Keratinocyte (primary cell): ENCODE data around the gene P2RY2. TPM values are rescaled to one million over a fixed set of nuclear protein-coding genes. Genes with fewer than 3 reads are reported as not detected.

ENCODE experiments used
- DNase-seq: peaks from one replicate; pipeline ENCODE4 v3.0.0-alpha.2; 2011; ENCODE audit warnings: low read depth, missing footprints, low spot score
- FAIRE-seq: peaks from 2 replicates; lab custom pipeline; 2011; peaks lifted over from hg19 to GRCh38; lab: Jason Lieb, UNC
- H2AFZ ChIP-seq: 2 replicates; pipeline ENCODE4 v1.6.0; 2012; ENCODE audit warnings: low read length, control low read depth, inconsistent platforms; ENCODE audit not compliant: control insufficient read depth
- H3K27ac ChIP-seq: 2 replicates; pipeline ENCODE4 v1.5.1; 2011; ENCODE audit warnings: low read length; ENCODE audit not compliant: control insufficient read depth, insufficient read depth
- H3K27me3 ChIP-seq: 3 replicates; pipeline ENCODE4 v1.6.0; 2011; ENCODE audit warnings: low read length; ENCODE audit not compliant: control insufficient read depth, insufficient read depth; ENCODE audit errors: extremely low read depth
- H3K36me3 ChIP-seq, 2 experiments: 2 replicates in 1 of 2; 3 replicates in 1 of 2; pipeline ENCODE4 v1.5.1; 2011; ENCODE audit warnings: low read length in 2 of 2, mild to moderate bottlenecking in 1 of 2; ENCODE audit not compliant: control insufficient read depth in 2 of 2, insufficient read depth in 2 of 2; ENCODE audit errors: extremely low read depth in 1 of 2
- H3K4me1 ChIP-seq: 3 replicates; pipeline ENCODE4 v1.5.1; 2011; ENCODE audit warnings: low read length; ENCODE audit not compliant: control insufficient read depth, insufficient read depth; ENCODE audit errors: extremely low read depth
- H3K4me2 ChIP-seq: 3 replicates; pipeline ENCODE4 v1.6.0; 2011; ENCODE audit warnings: low read depth, low read length; ENCODE audit not compliant: control insufficient read depth, insufficient read depth; ENCODE audit errors: extremely low read depth
- H3K4me3 ChIP-seq, 3 experiments: fragments of 200-600 bp in 1 of 3; sonication (generic) in 1 of 3; 2 replicates in 2 of 3; 3 replicates in 1 of 3; pipeline ENCODE4 v1.5.1; 2011 to 2016; ENCODE audit warnings: low read length in 3 of 3, mild to moderate bottlenecking in 3 of 3, control low read depth in 2 of 3, inconsistent platforms in 1 of 3, low read depth in 1 of 3, mixed read lengths in 1 of 3, mixed run types in 1 of 3, moderate library complexity in 1 of 3; ENCODE audit not compliant: control insufficient read depth in 2 of 3, insufficient read depth in 2 of 3; ENCODE audit errors: extremely low read depth in 1 of 3
- H3K79me2 ChIP-seq: 2 replicates; pipeline ENCODE4 v1.6.0; 2012; ENCODE audit warnings: low read length; ENCODE audit not compliant: control insufficient read depth, insufficient read depth
- H3K9ac ChIP-seq: 3 replicates; pipeline ENCODE4 v1.6.0; 2011; ENCODE audit warnings: low read length; ENCODE audit not compliant: control insufficient read depth, insufficient read depth; ENCODE audit errors: extremely low read depth
- H3K9me1 ChIP-seq: 3 replicates; pipeline ENCODE4 v1.6.0; 2011; ENCODE audit warnings: low read length; ENCODE audit not compliant: control insufficient read depth, insufficient read depth; ENCODE audit errors: extremely low read depth
- H3K9me3 ChIP-seq: 2 replicates; pipeline ENCODE4 v1.5.1; 2012; ENCODE audit warnings: low read depth, low read length; ENCODE audit not compliant: control insufficient read depth
- H4K20me1 ChIP-seq: 3 replicates; pipeline ENCODE4 v1.6.0; 2011; ENCODE audit warnings: low read length; ENCODE audit not compliant: control insufficient read depth, insufficient read depth; ENCODE audit errors: extremely low read depth
- CTCF ChIP-seq, 3 experiments: IDR thresholded peaks in 1 of 3; conservative IDR thresholded peaks in 1 of 3; optimal IDR thresholded peaks in 1 of 3; 2 replicates in 2 of 3; 3 replicates in 1 of 3; pipeline versions ENCODE3 to v1.5.1; 2011; ENCODE audit warnings: low read length in 3 of 3, mild to moderate bottlenecking in 3 of 3, moderate library complexity in 2 of 3, control low read depth in 1 of 3, inconsistent platforms in 1 of 3; ENCODE audit not compliant: insufficient read depth in 2 of 3; ENCODE audit errors: extremely low read depth in 1 of 3
- EZH2 ChIP-seq: IDR thresholded peaks from one replicate; pipeline ENCODE4 v1.6.1; 2012; ENCODE audit warnings: inconsistent platforms, mild to moderate bottlenecking, low read length, moderate library complexity
- dilution Hi-C: fragments of 300-500 bp; cut with MboI; formaldehyde crosslinking; loops from one replicate; pipeline ENCODE4 v1.7.0; 2020; ENCODE audit warnings: low sequenced_read_pairs; ENCODE audit not compliant: extremely low pct_ligation_motif_present
- polyA plus RNA-seq, 5 experiments: library from polyadenylated mRNA; depleted of rRNA in 3 of 5; stranded (reverse) in 3 of 5; stranded (forward) in 1 of 5; unstranded in 1 of 5; fragments of >200 nt; gene quantifications; 1 replicate in 1 of 5; 2 replicates in 3 of 5; 3 replicates in 1 of 5; pipeline versions ENCODE4 v1.2.1 to v1.2.3, GENCODE V29; 2011 to 2012; ENCODE audit warnings: missing spikeins in 2 of 5, low read depth in 1 of 5, low replicate concordance in 1 of 5

P2RY2 gene
- polyA plus RNA-seq, 1 donor (not counting 4 experiments of a cell fraction or from before 2014, with no cell fraction given), result 5.1 TPM

- Histone ChIP-seq H3K36me3 (no peaks in the 10 kb centered on the region), H3K4me2 (peak overlapping the region; percentile 17), H3K9me1 (no peaks in the 10 kb centered on the region), H2AFZ (no peak overlapping the region), H3K9me3 (no peaks in the 10 kb centered on the region), H3K79me2 (no peaks in the 10 kb centered on the region), H4K20me1 (no peaks in the 10 kb centered on the region), H3K9ac (no peak overlapping the region), H3K4me1 (peaks cover 23% of the 10 kb centered on the region), H3K27ac (no peak overlapping the region), H3K27me3 (no peaks in the 10 kb centered on the region), H3K4me3 (no peak overlapping the region)
- no peak for FAIRE-seq
- dilution Hi-C loops, result no loop called here
- DNase-seq, result no peak
- no peak for TF ChIP-seq EZH2
- TF ChIP-seq CTCF (optimal IDR thresholded peaks at IDR 0.05 in 1 of 3, IDR thresholded peaks at IDR 0.05 in 1 of 3, conservative IDR thresholded peaks at IDR 0.05 in 1 of 3; ENCODE audit: extremely low read depth in 1 of 3, insufficient read depth in 2 of 3, low read length in 3 of 3), result no peak
These were observed 3.4 kb downstream of the P2RY2 start for GRCh38 chr11:73221451-73221850.

- Histone ChIP-seq H3K4me2 (no peak overlapping the region), H4K20me1 (no peaks in the 10 kb centered on the region), H3K4me1 (peaks cover 23% of the 10 kb centered on the region), H2AFZ (no peak overlapping the region), H3K4me3 (no peak overlapping the region), H3K27me3 (no peaks in the 10 kb centered on the region), H3K36me3 (no peaks in the 10 kb centered on the region), H3K79me2 (no peaks in the 10 kb centered on the region), H3K9me1 (no peaks in the 10 kb centered on the region), H3K9me3 (no peaks in the 10 kb centered on the region), H3K27ac (no peak overlapping the region), H3K9ac (no peak overlapping the region)
- DNase-seq (no peak), FAIRE-seq (no peak)
- dilution Hi-C loops, result no loop called here
- no peak for TF ChIP-seq EZH2
- no peak for TF ChIP-seq CTCF (optimal IDR thresholded peaks at IDR 0.05 in 1 of 3, IDR thresholded peaks at IDR 0.05 in 1 of 3, conservative IDR thresholded peaks at IDR 0.05 in 1 of 3; ENCODE audit: extremely low read depth in 1 of 3, insufficient read depth in 2 of 3, low read length in 3 of 3)
These were observed 3.9 kb downstream of the P2RY2 start for GRCh38 chr11:73221996-73222395.
